ENCODE results near the gene FHAD1.

The FHAD1 gene

GRCh38 chr1:15412175-15412800 is 165.3 kb downstream of the FHAD1 start:
- peaks cover 15% of the 10 kb centered on the region for H3K27me3 Mint-ChIP-seq (ENCODE audit: low read depth, poor library complexity)
- DNase-seq = no peak

GRCh38 chr1:15412843-15413242 is 165.8 kb downstream of the FHAD1 start:
- H3K4me3 Mint-ChIP-seq = no peak overlapping the region

More at GRCh38 chr1:15412175-15412800, 165.3 kb downstream of the FHAD1 start:
- Mint-ChIP-seq H3K36me3 (ENCODE audit: low read depth) (no peaks in the 10 kb centered on the region), H3K27ac (no peak overlapping the region), H3K4me1 (peaks cover 56% of the 10 kb centered on the region), H3K9me3 (no peaks in the 10 kb centered on the region), H3K4me3 (peak overlapping the region; percentile 89)
- TF ChIP-seq CTCF (IDR thresholded peaks at IDR 0.05) = no peak

GRCh38 chr1:15413563-15414444 is 166.8 kb downstream of the FHAD1 start:
- no peak for DNase-seq
- no peak for TF ChIP-seq CTCF (IDR thresholded peaks at IDR 0.05)
- H3K4me1 Mint-ChIP-seq = peaks cover 46% of the 10 kb centered on the region
- H3K27me3 Mint-ChIP-seq (ENCODE audit: low read depth, poor library complexity) = peaks cover 15% of the 10 kb centered on the region
- H3K9me3 Mint-ChIP-seq = no peaks in the 10 kb centered on the region
- H3K36me3 Mint-ChIP-seq (ENCODE audit: low read depth) = no peaks in the 10 kb centered on the region
- peak overlapping the region; percentile 61 for H3K27ac Mint-ChIP-seq
- H3K4me3 Mint-ChIP-seq = no peak overlapping the region

More at GRCh38 chr1:15412843-15413242, 165.8 kb downstream of the FHAD1 start:
- H3K27me3 Mint-ChIP-seq (ENCODE audit: low read depth, poor library complexity) = peaks cover 15% of the 10 kb centered on the region
- no peak for TF ChIP-seq CTCF (IDR thresholded peaks at IDR 0.05)
- no peak overlapping the region for H3K27ac Mint-ChIP-seq
- H3K36me3 Mint-ChIP-seq (ENCODE audit: low read depth) = no peaks in the 10 kb centered on the region
- peaks cover 55% of the 10 kb centered on the region for H3K4me1 Mint-ChIP-seq
- no peak for DNase-seq
- H3K9me3 Mint-ChIP-seq = no peaks in the 10 kb centered on the region

- Mint-ChIP-seq H3K9me3 (no peaks in the 10 kb centered on the region), H3K4me1 (peaks cover 40% of the 10 kb centered on the region), H3K4me3 (no peak overlapping the region), H3K36me3 (ENCODE audit: low read depth) (no peaks in the 10 kb centered on the region), H3K27me3 (ENCODE audit: low read depth, poor library complexity) (peaks cover 15% of the 10 kb centered on the region), H3K27ac (no peak overlapping the region)
- no peak for DNase-seq
- TF ChIP-seq CTCF (IDR thresholded peaks at IDR 0.05) = no peak
Observed at GRCh38 chr1:15414445-15414983, 167.5 kb downstream of the FHAD1 start.

GRCh38 chr1:15417059-15417934 is 170.3 kb downstream of the FHAD1 start:
- H3K9me3 Mint-ChIP-seq = peaks cover 12% of the 10 kb centered on the region
- H3K27ac Mint-ChIP-seq = peak overlapping the region; percentile 66
- H3K4me3 Mint-ChIP-seq = no peak overlapping the region
- H3K27me3 Mint-ChIP-seq (ENCODE audit: low read depth, poor library complexity) = peaks cover 8% of the 10 kb centered on the region
- H3K36me3 Mint-ChIP-seq (ENCODE audit: low read depth) = peaks cover 9% of the 10 kb centered on the region
- peaks cover 28% of the 10 kb centered on the region for H3K4me1 Mint-ChIP-seq
- no peak for DNase-seq
- no peak for TF ChIP-seq CTCF (IDR thresholded peaks at IDR 0.05)
